Trophoblast cell (in vitro differentiated cells and primary cell): ENCODE results near the gene ARMC2.
"Not testable (repeated sequence)": the region's sequence is repeated elsewhere in the genome, so short reads cannot be mapped to it uniquely, and the experiment has no call there.

Source experiments
- DNase-seq, 2 donors: peaks; one replicate each; pipeline ENCODE4 v3.0.0-alpha.2; 2016
- H2AFZ ChIP-seq: 2 replicates; pipeline ENCODE4 v1.6.1; 2013; ENCODE audit warnings: low read length, moderate library complexity, mild to moderate bottlenecking; ENCODE audit not compliant: insufficient read depth, poor library complexity
- H2AK5ac ChIP-seq: 2 replicates; pipeline ENCODE4 v1.6.1; 2013; ENCODE audit warnings: mild to moderate bottlenecking, low read length
- H2BK120ac ChIP-seq: 2 replicates; pipeline ENCODE4 v1.6.1; 2013; ENCODE audit warnings: low read length, mild to moderate bottlenecking, moderate library complexity; ENCODE audit not compliant: insufficient read depth, poor library complexity
- H2BK12ac ChIP-seq: 2 replicates; pipeline ENCODE4 v1.6.1; 2013; ENCODE audit warnings: mild to moderate bottlenecking, low read length, moderate library complexity
- H2BK5ac ChIP-seq: 2 replicates; pipeline ENCODE4 v1.6.1; 2013; ENCODE audit warnings: low read length, low read depth, moderate library complexity, mild to moderate bottlenecking; ENCODE audit not compliant: poor library complexity
- H3K14ac ChIP-seq: 2 replicates; pipeline ENCODE4 v1.6.1; 2013; ENCODE audit warnings: mild to moderate bottlenecking, low read length
- H3K18ac ChIP-seq: 2 replicates; pipeline ENCODE4 v1.6.1; 2013; ENCODE audit warnings: mild to moderate bottlenecking, low read length
- H3K23ac ChIP-seq: 2 replicates; pipeline ENCODE4 v1.6.1; 2013; ENCODE audit warnings: low read length
- H3K27ac ChIP-seq: 2 replicates; pipeline ENCODE4 v1.5.1; 2013; ENCODE audit warnings: low read depth, mild to moderate bottlenecking, inconsistent platforms, low read length, moderate library complexity
- H3K27me3 ChIP-seq: 2 replicates; pipeline ENCODE4 v1.6.1; 2013; ENCODE audit warnings: inconsistent platforms, mild to moderate bottlenecking, low read length, moderate library complexity; ENCODE audit not compliant: insufficient read depth
- H3K36me3 ChIP-seq, 2 experiments: 1 replicate in 1 of 2; 2 replicates in 1 of 2; pipeline ENCODE4 v1.6.1; 2013; ENCODE audit warnings: low read length in 2 of 2, mild to moderate bottlenecking in 2 of 2, moderate library complexity in 1 of 2; ENCODE audit not compliant: insufficient read depth in 2 of 2, control insufficient read depth in 1 of 2
- H3K4ac ChIP-seq: 2 replicates; pipeline ENCODE4 v1.6.1; 2013; ENCODE audit warnings: low read depth, mild to moderate bottlenecking, low read length, moderate library complexity
- H3K4me1 ChIP-seq, 2 experiments: 1 replicate in 1 of 2; 2 replicates in 1 of 2; pipeline ENCODE4 v1.6.1; 2013; ENCODE audit warnings: low read length in 2 of 2, mild to moderate bottlenecking in 2 of 2, moderate library complexity in 1 of 2; ENCODE audit not compliant: insufficient read depth in 2 of 2, control insufficient read depth in 1 of 2
- H3K4me2 ChIP-seq: 2 replicates; pipeline ENCODE4 v1.6.1; 2013; ENCODE audit warnings: inconsistent platforms, mild to moderate bottlenecking, low read length, moderate library complexity
- H3K4me3 ChIP-seq: 2 replicates; pipeline ENCODE4 v1.5.1; 2013; ENCODE audit warnings: mild to moderate bottlenecking, low read depth, low read length, inconsistent platforms
- H3K79me1 ChIP-seq: one replicate; pipeline ENCODE4 v1.6.1; 2013; ENCODE audit warnings: low read length
- H3K79me2 ChIP-seq: 2 replicates; pipeline ENCODE4 v1.6.1; 2013; ENCODE audit warnings: low read length, mild to moderate bottlenecking; ENCODE audit not compliant: control insufficient read depth, insufficient read depth, poor library complexity
- H3K9ac ChIP-seq: 2 replicates; pipeline ENCODE4 v1.6.1; 2013; ENCODE audit warnings: mild to moderate bottlenecking, low read length
- H3K9me3 ChIP-seq: 2 replicates; pipeline ENCODE4 v1.6.1; 2013; ENCODE audit warnings: low read depth, mild to moderate bottlenecking, control low read depth, inconsistent platforms, low read length; ENCODE audit not compliant: insufficient read depth
- H4K12ac ChIP-seq: 2 replicates; pipeline ENCODE4 v1.6.1; 2013; ENCODE audit warnings: low read depth, mild to moderate bottlenecking, low read length, moderate library complexity
- H4K8ac ChIP-seq: 2 replicates; pipeline ENCODE4 v1.6.1; 2013; ENCODE audit warnings: low read depth, mild to moderate bottlenecking, low read length, moderate library complexity
- H4K91ac ChIP-seq: one replicate; pipeline ENCODE4 v1.6.1; 2013; ENCODE audit warnings: low read depth, mild to moderate bottlenecking, low read length, moderate library complexity
- whole genome bisulfite sequencing: extraction: QIAGEN DNeasy Blood & Tissue Kit; methylation state at CpG from one replicate; pipeline ENCODE4 v1.1.7; 2013; ENCODE audit warnings: missing lambda C conversion rate; ENCODE audit not compliant: insufficient read length, insufficient coverage; ENCODE audit errors: extremely low coverage; 5-methylcytosine and 5-hydroxymethylcytosine counted together

The ARMC2 gene

GRCh38 chr6:108922499-108922898, 74.3 kb downstream of the ARMC2 start:
- H4K8ac ChIP-seq: no peak overlapping the region
- H4K91ac ChIP-seq: no peak overlapping the region
- no peak overlapping the region for H3K4me2 ChIP-seq
- H3K4me3 ChIP-seq: no peak overlapping the region
- no peak overlapping the region for H3K23ac ChIP-seq
- H3K14ac ChIP-seq: no peak overlapping the region
- H4K12ac ChIP-seq: no peak overlapping the region
- no peak overlapping the region for H2BK12ac ChIP-seq
- H3K4me1 ChIP-seq: no peaks in the 10 kb centered on the region
- H2BK5ac ChIP-seq: no peak overlapping the region
- H2AK5ac ChIP-seq: no peak overlapping the region
- no peak overlapping the region for H2BK120ac ChIP-seq
- H3K9me3 ChIP-seq: peaks cover 2% of the 10 kb centered on the region
- H3K9ac ChIP-seq: no peak overlapping the region
- DNase-seq: no peak
- no peak overlapping the region for H2AFZ ChIP-seq
- no peak overlapping the region for H3K27ac ChIP-seq
- H3K18ac ChIP-seq: no peak overlapping the region
- H3K4ac ChIP-seq: no peak overlapping the region
- no peaks in the 10 kb centered on the region for H3K79me2 ChIP-seq
- no peaks in the 10 kb centered on the region for H3K79me1 ChIP-seq
- H3K27me3 ChIP-seq: no peaks in the 10 kb centered on the region
- no peaks in the 10 kb centered on the region for H3K36me3 ChIP-seq

- Histone ChIP-seq H3K4me3 (no peak overlapping the region), H4K91ac (no peak overlapping the region), H2BK12ac (no peak overlapping the region), H3K9ac (no peak overlapping the region), H2BK120ac (no peak overlapping the region), H3K14ac (no peak overlapping the region), H3K27me3 (no peaks in the 10 kb centered on the region), H3K36me3 (no peaks in the 10 kb centered on the region), H3K79me1 (no peaks in the 10 kb centered on the region), H4K8ac (no peak overlapping the region), H4K12ac (no peak overlapping the region), H3K9me3 (no peaks in the 10 kb centered on the region), H3K4me2 (no peak overlapping the region), H3K79me2 (no peaks in the 10 kb centered on the region), H2AK5ac (no peak overlapping the region), H3K4me1 (no peaks in the 10 kb centered on the region), H3K23ac (no peak overlapping the region), H2BK5ac (no peak overlapping the region), H2AFZ (no peak overlapping the region), H3K18ac (no peak overlapping the region), H3K27ac (no peak overlapping the region), H3K4ac (no peak overlapping the region)
- DNase-seq: no peak
- no CpG with 5 or more reads among the region's 5 CpGs for WGBS
Observed at GRCh38 chr6:108927927-108928326, 79.7 kb downstream of the ARMC2 start.

DNA sequence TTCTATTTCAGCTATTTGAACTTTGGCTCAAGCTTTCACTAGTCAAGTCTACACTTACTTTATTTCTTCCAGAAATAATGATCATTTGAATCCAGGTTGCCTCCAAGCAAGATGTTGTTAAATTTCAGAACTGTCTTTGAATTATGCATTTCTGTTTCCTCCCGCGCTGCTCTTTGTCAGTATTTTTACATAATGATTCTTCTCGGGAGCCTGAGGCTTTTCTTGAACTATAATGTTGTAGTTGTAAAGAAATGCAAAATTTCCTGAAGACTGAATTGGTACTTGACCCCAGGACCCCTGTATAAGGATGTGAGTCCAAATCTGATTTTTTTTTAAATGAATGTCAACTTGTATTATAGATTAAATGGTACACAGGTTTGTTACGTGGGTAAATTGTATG, 80.4 kb downstream of the ARMC2 start:
- H4K91ac ChIP-seq: no peak overlapping the region
- H3K18ac ChIP-seq: no peak overlapping the region
- no peak overlapping the region for H3K4me3 ChIP-seq
- no peaks in the 10 kb centered on the region for H3K27me3 ChIP-seq
- H3K14ac ChIP-seq: no peak overlapping the region
- H3K23ac ChIP-seq: no peak overlapping the region
- H3K36me3 ChIP-seq: no peaks in the 10 kb centered on the region
- H4K12ac ChIP-seq: no peak overlapping the region
- H4K8ac ChIP-seq: no peak overlapping the region
- no peaks in the 10 kb centered on the region for H3K79me2 ChIP-seq
- H3K79me1 ChIP-seq: no peaks in the 10 kb centered on the region
- H2BK120ac ChIP-seq: no peak overlapping the region
- WGBS: no CpG with 5 or more reads among the region's 4 CpGs
- no peak for DNase-seq
- H2AK5ac ChIP-seq: no peak overlapping the region
- no peaks in the 10 kb centered on the region for H3K4me1 ChIP-seq
- no peak overlapping the region for H2BK5ac ChIP-seq
- H2BK12ac ChIP-seq: no peak overlapping the region
- no peak overlapping the region for H3K27ac ChIP-seq
- H3K4ac ChIP-seq: no peak overlapping the region
- H3K9me3 ChIP-seq: no peaks in the 10 kb centered on the region
- H3K4me2 ChIP-seq: no peak overlapping the region
- H2AFZ ChIP-seq: no peak overlapping the region
- no peak overlapping the region for H3K9ac ChIP-seq

DNA sequence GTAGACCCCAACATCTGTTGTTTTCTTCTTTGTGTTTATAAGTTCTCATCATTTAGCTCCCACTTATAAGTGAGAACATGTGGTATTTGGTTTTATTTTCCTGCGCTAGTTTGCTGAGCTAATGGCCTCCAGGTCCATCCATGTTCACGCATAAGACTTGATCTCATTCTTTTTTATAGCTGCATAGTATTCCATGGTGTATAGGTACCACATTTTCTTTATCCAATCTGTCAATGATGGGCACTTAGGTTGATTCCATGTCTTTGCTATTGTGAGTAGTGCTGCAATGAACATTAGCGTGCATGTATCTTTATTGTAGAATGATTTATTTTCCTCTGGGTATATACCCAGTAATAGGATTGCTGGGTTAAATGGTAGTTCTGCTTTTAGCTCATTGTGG, 82.9 kb downstream of the ARMC2 start:
- not testable (repeated sequence) for H2AFZ ChIP-seq, H4K12ac ChIP-seq, H2BK5ac ChIP-seq, H3K23ac ChIP-seq, H2BK12ac ChIP-seq, H3K79me2 ChIP-seq, H3K4ac ChIP-seq, H4K91ac ChIP-seq, H2AK5ac ChIP-seq, H3K36me3 ChIP-seq, H4K8ac ChIP-seq, H3K27me3 ChIP-seq, H2BK120ac ChIP-seq, H3K9ac ChIP-seq, H3K4me3 ChIP-seq, DNase-seq, H3K14ac ChIP-seq, H3K79me1 ChIP-seq, H3K27ac ChIP-seq, H3K18ac ChIP-seq, H3K4me2 ChIP-seq, H3K9me3 ChIP-seq, H3K4me1 ChIP-seq
- WGBS: no CpG with 5 or more reads among the region's 3 CpGs

DNA sequence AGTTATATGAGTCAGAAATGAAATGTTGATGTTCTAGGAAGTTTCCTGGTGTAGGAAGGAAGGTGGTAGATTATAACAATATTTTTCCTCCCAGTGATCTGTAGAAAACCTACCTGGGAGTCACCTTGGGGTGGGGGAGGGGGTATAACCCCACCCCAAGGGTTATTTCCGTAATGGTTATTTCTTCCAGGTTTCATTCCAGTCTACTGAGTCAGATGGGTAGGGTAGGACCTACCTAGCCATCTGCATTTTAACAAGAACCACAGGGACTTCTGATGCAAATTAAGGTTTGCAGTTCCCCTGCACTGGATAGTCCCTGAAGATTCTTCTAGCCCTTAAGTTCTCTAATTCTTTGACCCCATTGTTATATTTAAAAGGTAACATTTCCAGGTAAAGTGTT, 88.9 kb downstream of the ARMC2 start:
- Histone ChIP-seq H4K12ac (no peak overlapping the region), H4K91ac (no peak overlapping the region), H2BK5ac (no peak overlapping the region), H2AK5ac (no peak overlapping the region), H3K4ac (no peak overlapping the region), H3K4me2 (no peak overlapping the region), H3K79me2 (no peaks in the 10 kb centered on the region), H2BK120ac (no peak overlapping the region), H3K79me1 (no peaks in the 10 kb centered on the region), H3K27me3 (no peaks in the 10 kb centered on the region), H3K9ac (no peak overlapping the region), H3K9me3 (no peaks in the 10 kb centered on the region), H4K8ac (no peak overlapping the region), H2AFZ (no peak overlapping the region), H3K18ac (no peak overlapping the region), H3K36me3 (no peaks in the 10 kb centered on the region), H2BK12ac (no peak overlapping the region), H3K4me1 (peaks cover 0 to 3% of the 10 kb centered on the region in 2 experiments), H3K27ac (no peak overlapping the region), H3K23ac (no peak overlapping the region), H3K4me3 (no peak overlapping the region), H3K14ac (no peak overlapping the region)
- WGBS: no CpG with 5 or more reads among the region's 1 CpG
- DNase-seq: no peak
